ENCODE data around the gene RSU1. TPM values are rescaled to one million over a fixed set of nuclear protein-coding genes. Genes with fewer than 3 reads are reported as not detected.
A peak's percentile ranks its signal among the peaks of the same experiment; 100 is the strongest.

The RSU1 gene
- total and polyA plus RNA-seq, 10 of the 15 experiments (the other 5 are each of a cell fraction or from before 2014, with no cell fraction given), result 49.2 to 139 (median 81.3) TPM

DNA sequence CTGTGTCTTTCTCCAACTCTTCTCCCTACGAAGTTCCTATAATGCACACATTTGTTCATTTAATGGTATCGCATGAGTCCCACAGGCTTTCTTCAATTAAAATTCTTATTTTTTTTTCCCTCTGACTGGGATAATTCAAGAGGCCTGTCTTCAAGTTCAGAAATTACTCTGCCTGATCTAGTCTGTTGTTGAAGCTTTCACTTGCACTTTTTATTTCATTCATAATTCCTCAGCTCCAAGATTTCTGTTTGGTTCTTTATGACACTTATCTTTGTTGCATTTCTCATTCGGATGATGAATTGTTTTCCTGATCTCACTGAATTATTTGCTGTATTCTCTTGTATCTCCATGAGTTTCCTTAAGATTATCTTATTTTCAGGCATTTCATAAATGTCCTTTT, 103.9 kb downstream of the RSU1 start:
- no peak for ATAC-seq
- ChIA-PET CTCF (no interaction called here), RAD21 (ENCODE audit: unreplicated experiment) (no interaction called here), POLR2A (no interaction called here), SMC1A (ENCODE audit: uncharacterized antibody, unreplicated experiment) (interaction anchor here (0.5 kb wide), 1 partner anchor 105 kb away, joined by 3 read pairs; no protein-coding TSS in a partner anchor)
- Histone ChIP-seq H3K4me2 (ENCODE audit: control insufficient read depth, insufficient read depth) (no peak overlapping the region), H3K27me3 (replicated peaks in 1 of 2; ENCODE audit: control insufficient read depth in 2 of 2, insufficient read depth in 2 of 2, low read length in 1 of 2) (no peaks in the 10 kb centered on the region), H3K27ac (ENCODE audit: control insufficient read depth, insufficient read depth) (no peak overlapping the region), H3K79me2 (ENCODE audit: control insufficient read depth, insufficient read depth, low read length) (no peaks in the 10 kb centered on the region), H3K36me3 (ENCODE audit: control insufficient read depth in 2 of 2, insufficient read depth in 2 of 2, low read length in 1 of 2) (no peaks in the 10 kb centered on the region), H3K9ac (ENCODE audit: control insufficient read depth, insufficient read depth, low read length) (no peak overlapping the region), H3K9me3 (replicated peaks; ENCODE audit: control insufficient read depth, insufficient read depth, low read length) (peaks cover 12% of the 10 kb centered on the region), H4K20me1 (ENCODE audit: control insufficient read depth, insufficient read depth) (no peaks in the 10 kb centered on the region), H2AFZ (ENCODE audit: control insufficient read depth, low read depth, low read length) (no peak overlapping the region), H3K4me3 (no peak overlapping the region), H3K4me1 (ENCODE audit: control insufficient read depth, insufficient read depth, low read length) (no peaks in the 10 kb centered on the region)
- intact Hi-C loops (cut with micrococcal nuclease; ENCODE audit: unreplicated experiment) (no loop called here), in situ Hi-C loops (cut with MboI) (no loop called here)
- no peak for TF ChIP-seq RAD21 (IDR thresholded peaks at IDR 0.05; ENCODE audit: insufficient read depth, low read depth, low read length)
- 0 out of 2 replicates have a peak, but pooled peaks have one; percentile 9 for TF ChIP-seq CBX5 (IDR thresholded peaks at IDR 0.05; ENCODE audit: low read depth)
- no peak for DNase-seq (ENCODE audit: low read depth, low spot score)
- WGBS (ENCODE audit: insufficient coverage, insufficient replicate concordance, low lambda C conversion rate, missing lambda C conversion rate), result 96% methylated on average over 3 of the region's 3 CpGs
- no TSS peak for BruUV-seq (replicated peaks)
- FAIRE-seq, result no peak

DNA sequence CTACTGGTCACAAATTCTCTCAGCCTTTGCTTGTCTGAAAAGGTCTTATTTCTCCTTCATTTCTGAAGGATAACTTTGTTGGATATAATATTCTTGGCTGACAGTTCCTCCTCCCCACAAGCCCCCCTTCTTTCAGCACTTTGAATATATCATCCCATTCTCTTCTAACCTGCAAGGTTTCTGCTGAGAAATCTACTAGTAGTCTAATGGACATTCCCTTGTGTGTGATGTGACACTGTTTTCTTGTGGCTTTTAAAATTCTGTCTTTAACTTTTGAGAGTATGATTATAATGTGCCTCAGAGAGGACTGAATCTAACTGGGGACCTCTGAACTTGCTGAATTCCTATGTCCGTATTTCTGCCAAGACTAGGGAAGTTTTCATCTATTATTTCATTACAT, 104.3 kb downstream of the RSU1 start:
- in situ Hi-C loops (cut with MboI), result no loop called here
- 100% methylated on average over 1 of the region's 1 CpG for WGBS (ENCODE audit: insufficient coverage, insufficient replicate concordance, low lambda C conversion rate, missing lambda C conversion rate)
- Histone ChIP-seq H4K20me1 (ENCODE audit: control insufficient read depth, insufficient read depth) (no peaks in the 10 kb centered on the region), H3K9ac (ENCODE audit: control insufficient read depth, insufficient read depth, low read length) (no peak overlapping the region), H3K79me2 (ENCODE audit: control insufficient read depth, insufficient read depth, low read length) (no peaks in the 10 kb centered on the region), H3K27ac (ENCODE audit: control insufficient read depth, insufficient read depth) (no peak overlapping the region), H3K27me3 (replicated peaks in 1 of 2; ENCODE audit: control insufficient read depth in 2 of 2, insufficient read depth in 2 of 2, low read length in 1 of 2) (no peaks in the 10 kb centered on the region), H3K4me2 (ENCODE audit: control insufficient read depth, insufficient read depth) (no peak overlapping the region), H2AFZ (ENCODE audit: control insufficient read depth, low read depth, low read length) (no peak overlapping the region), H3K9me3 (replicated peaks; ENCODE audit: control insufficient read depth, insufficient read depth, low read length) (peaks cover 12% of the 10 kb centered on the region), H3K4me1 (ENCODE audit: control insufficient read depth, insufficient read depth, low read length) (no peaks in the 10 kb centered on the region), H3K4me3 (no peak overlapping the region), H3K36me3 (ENCODE audit: control insufficient read depth in 2 of 2, insufficient read depth in 2 of 2, low read length in 1 of 2) (no peaks in the 10 kb centered on the region)
- DNase-seq (ENCODE audit: low read depth, low spot score), result no peak
- TF ChIP-seq CBX5 (IDR thresholded peaks at IDR 0.05; ENCODE audit: low read depth) (peak; percentile 83; the same call in 1 of the 2 replicates), SUZ12 (IDR thresholded peaks at IDR 0.05; ENCODE audit: unreplicated experiment) (no peak)
- BruUV-seq (replicated peaks), result no TSS peak
- ChIA-PET SMC1A (ENCODE audit: uncharacterized antibody, unreplicated experiment) (interaction anchor here (0.5 kb wide), 1 partner anchor 104 kb away, joined by 3 read pairs; no protein-coding TSS in a partner anchor), POLR2A (no interaction called here), CTCF (no interaction called here), RAD21 (ENCODE audit: unreplicated experiment) (no interaction called here)
- ATAC-seq, result no peak
- FAIRE-seq, result no peak
- intact Hi-C loops (cut with micrococcal nuclease; ENCODE audit: unreplicated experiment), result no loop called here
